ENCODE results near the gene NRG3. TPM values are rescaled to one million over a fixed set of nuclear protein-coding genes. Genes with fewer than 3 reads are reported as not detected.

The NRG3 gene
- total RNA-seq, 1 donor from 2014 or later, result 2.3 TPM

GRCh38 chr10:82313401-82313800 is 438.4 kb downstream of the NRG3 start:
- no peak for TF ChIP-seq CTCF (IDR thresholded peaks at IDR 0.05)

GRCh38 chr10:82318534-82318933 is 443.5 kb downstream of the NRG3 start:
- H3K27ac ChIP-seq, result no peak overlapping the region
- intact Hi-C loops (cut with DNase I), result no loop called here
- no peak for TF ChIP-seq CTCF (IDR thresholded peaks at IDR 0.05)
- no peaks in the 10 kb centered on the region for H3K27me3 ChIP-seq
- DNase-seq (no peak), ATAC-seq (no peak)
- no peaks in the 10 kb centered on the region for H3K36me3 ChIP-seq
- no peaks in the 10 kb centered on the region for H3K9me3 ChIP-seq
- no peaks in the 10 kb centered on the region for H3K4me1 ChIP-seq
- no peak overlapping the region for H3K4me3 ChIP-seq

More at GRCh38 chr10:82313401-82313800, 438.4 kb downstream of the NRG3 start:
- Histone ChIP-seq H3K4me1 (no peaks in the 10 kb centered on the region), H3K27me3 (no peaks in the 10 kb centered on the region), H3K27ac (no peak overlapping the region), H3K36me3 (no peaks in the 10 kb centered on the region), H3K4me3 (no peak overlapping the region), H3K9me3 (no peaks in the 10 kb centered on the region)
- no peak for DNase-seq
- no peak for ATAC-seq
- intact Hi-C loops (cut with DNase I), result no loop called here

- Histone ChIP-seq H3K36me3 (no peaks in the 10 kb centered on the region), H3K9me3 (no peaks in the 10 kb centered on the region), H3K4me1 (no peaks in the 10 kb centered on the region), H3K4me3 (no peak overlapping the region), H3K27ac (no peak overlapping the region), H3K27me3 (no peaks in the 10 kb centered on the region)
- no peak for DNase-seq
- ATAC-seq, result no peak
- intact Hi-C loops (cut with DNase I), result no loop called here
- TF ChIP-seq CTCF (IDR thresholded peaks at IDR 0.05), result no peak
These were observed 444.1 kb downstream of the NRG3 start for GRCh38 chr10:82319074-82319473.

- TF ChIP-seq CTCF (IDR thresholded peaks at IDR 0.05), result no peak
- Histone ChIP-seq H3K27me3 (no peaks in the 10 kb centered on the region), H3K27ac (no peak overlapping the region), H3K4me3 (no peak overlapping the region), H3K4me1 (no peaks in the 10 kb centered on the region), H3K9me3 (no peaks in the 10 kb centered on the region), H3K36me3 (no peaks in the 10 kb centered on the region)
- intact Hi-C loops (cut with DNase I), result no loop called here
- DNase-seq (no peak), ATAC-seq (no peak)
These were observed 444.6 kb downstream of the NRG3 start for GRCh38 chr10:82319562-82319961.

GRCh38 chr10:82321724-82322123 is 446.7 kb downstream of the NRG3 start:
- Histone ChIP-seq H3K4me1 (no peaks in the 10 kb centered on the region), H3K36me3 (no peaks in the 10 kb centered on the region), H3K4me3 (no peak overlapping the region), H3K27ac (no peak overlapping the region), H3K27me3 (no peaks in the 10 kb centered on the region), H3K9me3 (no peaks in the 10 kb centered on the region)
- ATAC-seq (no peak), DNase-seq (no peak)
- no peak for TF ChIP-seq CTCF (IDR thresholded peaks at IDR 0.05)
- intact Hi-C loops (cut with DNase I), result no loop called here

GRCh38 chr10:82331716-82332115 is 456.7 kb downstream of the NRG3 start:
- Histone ChIP-seq H3K9me3 (no peaks in the 10 kb centered on the region), H3K27me3 (no peaks in the 10 kb centered on the region), H3K4me3 (no peak overlapping the region), H3K27ac (no peak overlapping the region), H3K36me3 (no peaks in the 10 kb centered on the region), H3K4me1 (no peaks in the 10 kb centered on the region)
- no peak for TF ChIP-seq CTCF (IDR thresholded peaks at IDR 0.05)
- no peak for DNase-seq
- intact Hi-C loops (cut with DNase I), result no loop called here
- no peak for ATAC-seq

All from upper lobe of right lung (tissue), 1 donor.